HFF-Myc (cell line): Measurements from ENCODE around the gene LSP1.
"Not testable (repeated sequence)": the region's sequence is repeated elsewhere in the genome, so short reads cannot be mapped to it uniquely, and the experiment has no call there.

Source experiments
- DNase-seq: peaks from one replicate; pipeline ENCODE4 v3.0.0-alpha.2; 2011; ENCODE audit warnings: low read depth; ENCODE audit errors: extremely low read depth
- H3K4me3 ChIP-seq: replicated peaks from 2 replicates; pipeline ENCODE4 v1.5.1; 2011; ENCODE audit warnings: low read depth, mild to moderate bottlenecking, control low read depth, low read length
- CTCF ChIP-seq: IDR thresholded peaks from 2 replicates; pipeline ENCODE4 v1.5.1; 2012; ENCODE audit warnings: mild to moderate bottlenecking, low read depth, low read length, control low read depth; ENCODE audit errors: missing control alignments

LSP1 gene

GRCh38 chr11:1812801-1813200 is 40.1 kb upstream of the LSP1 start:
- TF ChIP-seq CTCF: no peak
- DNase-seq: no peak

GRCh38 chr11:1813356-1813755 is 39.5 kb upstream of the LSP1 start:
- DNase-seq, H3K4me3 ChIP-seq: not testable (repeated sequence)

More at GRCh38 chr11:1812801-1813200, 40.1 kb upstream of the LSP1 start:
- no peak overlapping the region for H3K4me3 ChIP-seq

- no peak overlapping the region for H3K4me3 ChIP-seq
- DNase-seq: no peak
- TF ChIP-seq CTCF: no peak
Measured at GRCh38 chr11:1814691-1815090, 38.2 kb upstream of the LSP1 start.

DNA sequence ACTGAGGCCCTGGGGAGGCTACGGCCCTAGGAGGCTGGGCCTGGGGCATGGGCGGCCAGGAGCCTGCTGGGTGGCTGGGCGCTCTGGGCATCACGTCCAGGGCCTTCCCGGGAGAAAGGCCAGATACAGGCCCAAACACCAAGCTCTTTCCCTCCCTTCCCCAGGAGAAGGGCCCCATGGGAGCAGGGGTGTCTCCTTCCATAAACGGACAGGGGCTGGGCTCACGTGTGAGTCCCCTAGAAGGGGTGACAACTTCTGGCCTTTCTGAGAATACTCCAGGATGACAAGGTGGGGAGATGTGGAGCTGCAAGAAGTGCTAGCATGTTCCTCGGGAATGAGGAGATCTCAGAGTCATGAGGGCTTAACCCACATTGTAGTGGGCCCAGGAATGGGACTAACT is 37.6 kb upstream of the LSP1 start:
- no peak for TF ChIP-seq CTCF
- DNase-seq: no peak
- H3K4me3 ChIP-seq: no peak overlapping the region

DNA sequence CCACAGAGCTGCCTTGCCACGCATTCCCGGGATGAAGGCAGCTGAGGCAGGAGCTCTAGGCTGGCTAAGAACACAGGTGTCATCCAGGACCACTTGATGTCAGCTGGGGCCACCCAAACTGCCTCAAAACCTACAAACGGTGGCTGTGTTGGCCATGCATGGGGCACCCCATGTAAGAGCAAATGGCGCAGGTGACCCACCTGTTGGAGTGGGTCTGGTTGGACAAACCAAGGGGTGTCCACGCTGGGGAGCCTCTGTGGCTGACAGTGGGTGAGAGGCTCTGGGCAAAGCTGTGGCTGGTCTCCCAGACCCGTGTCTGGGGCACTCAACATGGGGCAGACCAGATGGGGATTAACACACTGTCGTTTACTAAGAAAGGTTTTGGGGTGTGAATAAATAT is 37.1 kb upstream of the LSP1 start:
- DNase-seq: no peak
- no peak for TF ChIP-seq CTCF
- no peak overlapping the region for H3K4me3 ChIP-seq

DNA sequence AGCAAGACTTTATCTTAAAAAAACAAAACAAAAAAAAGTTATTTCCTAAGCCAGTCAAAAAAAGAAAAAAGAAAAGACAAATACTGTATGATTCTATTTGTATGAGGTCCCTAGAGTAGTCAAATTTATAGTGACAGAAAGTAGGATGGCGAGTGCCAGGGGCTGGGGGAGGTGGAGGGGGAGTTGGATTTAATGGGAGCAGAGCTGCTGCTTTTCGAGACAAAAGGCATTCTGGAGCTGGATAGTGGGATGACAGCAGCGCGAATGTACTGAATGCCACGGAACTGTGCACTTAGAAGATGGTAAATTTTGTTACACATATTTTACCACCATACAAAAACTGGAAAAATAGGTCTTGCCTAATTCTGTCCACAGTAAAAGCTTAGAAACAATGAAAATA is 35.9 kb upstream of the LSP1 start:
- no peak for DNase-seq
- TF ChIP-seq CTCF: no peak
- H3K4me3 ChIP-seq: no peak overlapping the region

DNA sequence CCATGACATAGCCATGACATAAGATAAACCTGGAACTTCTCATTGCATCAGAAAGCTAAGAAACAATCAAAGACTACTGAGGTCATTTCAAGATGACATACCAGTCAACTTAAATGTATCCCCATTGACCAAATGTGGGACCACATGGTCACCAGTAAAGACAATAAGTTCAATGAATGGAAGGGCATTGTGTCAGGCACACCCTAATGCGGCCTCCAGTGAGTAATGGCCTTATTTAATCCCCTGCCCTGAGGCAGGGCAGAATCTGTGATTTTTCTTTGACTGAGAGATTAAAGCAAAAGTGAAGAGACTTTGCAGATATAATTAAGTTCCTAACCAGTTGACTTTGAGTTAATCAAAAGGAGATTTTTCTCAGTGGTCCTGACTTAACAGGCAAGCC is 35.4 kb upstream of the LSP1 start:
- TF ChIP-seq CTCF: no peak
- DNase-seq: no peak
- no peak overlapping the region for H3K4me3 ChIP-seq
